Measurements from ENCODE around the gene RAB31. TPM values are rescaled to one million over a fixed set of nuclear protein-coding genes. Genes with fewer than 3 reads are reported as not detected.

Gene RAB31
- polyA plus RNA-seq, 1 donor from 2014 or later: 16.3 TPM

- Histone ChIP-seq H4K20me1 (ENCODE audit: insufficient read depth) (no peaks in the 10 kb centered on the region), H3K9me2 (ENCODE audit: insufficient read depth, low read length) (no peaks in the 10 kb centered on the region), H3K4me3 (ENCODE audit: low read length) (no peak overlapping the region), H3K79me2 (replicated peaks; ENCODE audit: insufficient read depth, low read length) (no peaks in the 10 kb centered on the region), H3K9me3 (ENCODE audit: low read length) (peaks cover 4% of the 10 kb centered on the region), H3F3A (ENCODE audit: insufficient read depth, low read length, poor library complexity, severe bottlenecking) (no peaks in the 10 kb centered on the region), H3K27me3 (ENCODE audit: insufficient read depth, low read depth, low read length) (no peaks in the 10 kb centered on the region), H3K27ac (ENCODE audit: low read length) (no peak overlapping the region), H3K9ac (ENCODE audit: low read length) (no peak overlapping the region), H2AFZ (ENCODE audit: low read depth, low read length) (no peak overlapping the region), H3K36me3 (ENCODE audit: insufficient read depth, low read length) (no peaks in the 10 kb centered on the region), H3K4me2 (ENCODE audit: low read length) (no peak overlapping the region)
- TF ChIP-seq, protein P1, sequence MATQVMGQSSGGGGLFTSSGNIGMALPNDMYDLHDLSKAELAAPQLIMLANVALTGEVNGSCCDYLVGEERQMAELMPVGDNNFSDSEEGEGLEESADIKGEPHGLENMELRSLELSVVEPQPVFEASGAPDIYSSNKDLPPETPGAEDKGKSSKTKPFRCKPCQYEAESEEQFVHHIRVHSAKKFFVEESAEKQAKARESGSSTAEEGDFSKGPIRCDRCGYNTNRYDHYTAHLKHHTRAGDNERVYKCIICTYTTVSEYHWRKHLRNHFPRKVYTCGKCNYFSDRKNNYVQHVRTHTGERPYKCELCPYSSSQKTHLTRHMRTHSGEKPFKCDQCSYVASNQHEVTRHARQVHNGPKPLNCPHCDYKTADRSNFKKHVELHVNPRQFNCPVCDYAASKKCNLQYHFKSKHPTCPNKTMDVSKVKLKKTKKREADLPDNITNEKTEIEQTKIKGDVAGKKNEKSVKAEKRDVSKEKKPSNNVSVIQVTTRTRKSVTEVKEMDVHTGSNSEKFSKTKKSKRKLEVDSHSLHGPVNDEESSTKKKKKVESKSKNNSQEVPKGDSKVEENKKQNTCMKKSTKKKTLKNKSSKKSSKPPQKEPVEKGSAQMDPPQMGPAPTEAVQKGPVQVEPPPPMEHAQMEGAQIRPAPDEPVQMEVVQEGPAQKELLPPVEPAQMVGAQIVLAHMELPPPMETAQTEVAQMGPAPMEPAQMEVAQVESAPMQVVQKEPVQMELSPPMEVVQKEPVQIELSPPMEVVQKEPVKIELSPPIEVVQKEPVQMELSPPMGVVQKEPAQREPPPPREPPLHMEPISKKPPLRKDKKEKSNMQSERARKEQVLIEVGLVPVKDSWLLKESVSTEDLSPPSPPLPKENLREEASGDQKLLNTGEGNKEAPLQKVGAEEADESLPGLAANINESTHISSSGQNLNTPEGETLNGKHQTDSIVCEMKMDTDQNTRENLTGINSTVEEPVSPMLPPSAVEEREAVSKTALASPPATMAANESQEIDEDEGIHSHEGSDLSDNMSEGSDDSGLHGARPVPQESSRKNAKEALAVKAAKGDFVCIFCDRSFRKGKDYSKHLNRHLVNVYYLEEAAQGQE (IDR thresholded peaks at IDR 0.05; ENCODE audit: borderline replicate concordance): no peak
- TF ChIP-seq MXI1 (conservative IDR thresholded peaks at IDR 0.05; ENCODE audit: poor library complexity, severe bottlenecking) (no peak), SMC3 (conservative IDR thresholded peaks at IDR 0.05; ENCODE audit: poor library complexity) (no peak), RAD21 (conservative IDR thresholded peaks at IDR 0.05) (no peak), POLR2AphosphoS5 (IDR thresholded peaks at IDR 0.05) (no peak), EZH2 (IDR thresholded peaks at IDR 0.05; ENCODE audit: borderline replicate concordance, insufficient read depth, low read length, poor library complexity, severe bottlenecking) (no peak), TAF1 (IDR thresholded peaks at IDR 0.05; ENCODE audit: low read depth) (no peak), CTCF (IDR thresholded peaks at IDR 0.05; ENCODE audit: poor library complexity, severe bottlenecking) (no peak), EP300 (conservative IDR thresholded peaks at IDR 0.05; ENCODE audit: poor library complexity, severe bottlenecking) (no peak)
Measured at GRCh38 chr18:9808295-9809241, 100.5 kb downstream of the RAB31 start.

DNA sequence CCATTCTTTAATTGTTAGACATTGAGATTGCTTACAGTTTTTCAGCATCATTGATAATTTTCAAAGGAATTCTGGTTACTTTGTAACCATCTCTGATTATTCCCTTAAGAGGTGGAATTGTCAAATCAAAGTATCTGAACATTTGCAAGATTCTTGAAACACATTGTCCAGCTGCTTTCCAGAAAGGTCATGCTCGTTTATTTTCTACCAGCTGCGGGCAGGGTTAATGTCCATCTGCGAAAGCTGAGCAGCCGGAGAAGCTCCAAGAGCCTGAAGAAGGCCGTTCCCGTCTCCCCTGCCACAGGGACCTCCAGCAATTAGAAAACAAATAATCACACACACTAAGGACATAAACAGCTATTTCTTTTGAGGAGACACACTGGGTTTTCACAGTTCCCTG, 101.6 kb downstream of the RAB31 start:
- no peaks in the 10 kb centered on the region for H3K27me3 ChIP-seq (ENCODE audit: insufficient read depth, low read depth, low read length)
- H3K9me3 ChIP-seq (ENCODE audit: low read length): peaks cover 4% of the 10 kb centered on the region
- no peak overlapping the region for H3K27ac ChIP-seq (ENCODE audit: low read length)
- H3K36me3 ChIP-seq (ENCODE audit: insufficient read depth, low read length): no peaks in the 10 kb centered on the region
- H3K9ac ChIP-seq (ENCODE audit: low read length): no peak overlapping the region
- H3K4me2 ChIP-seq (ENCODE audit: low read length): no peak overlapping the region
- no peak overlapping the region for H2AFZ ChIP-seq (ENCODE audit: low read depth, low read length)
- no peaks in the 10 kb centered on the region for H3F3A ChIP-seq (ENCODE audit: insufficient read depth, low read length, poor library complexity, severe bottlenecking)
- no peaks in the 10 kb centered on the region for H3K9me2 ChIP-seq (ENCODE audit: insufficient read depth, low read length)
- no peak overlapping the region for H3K4me3 ChIP-seq (ENCODE audit: low read length)
- H3K79me2 ChIP-seq (replicated peaks; ENCODE audit: insufficient read depth, low read length): no peaks in the 10 kb centered on the region
- H4K20me1 ChIP-seq (ENCODE audit: insufficient read depth): no peaks in the 10 kb centered on the region
- TF ChIP-seq MXI1 (conservative IDR thresholded peaks at IDR 0.05; ENCODE audit: poor library complexity, severe bottlenecking): no peak
- no peak for TF ChIP-seq POLR2AphosphoS5 (IDR thresholded peaks at IDR 0.05)
- no peak for TF ChIP-seq RAD21 (conservative IDR thresholded peaks at IDR 0.05)
- no peak for TF ChIP-seq EZH2 (IDR thresholded peaks at IDR 0.05; ENCODE audit: borderline replicate concordance, insufficient read depth, low read length, poor library complexity, severe bottlenecking)
- TF ChIP-seq, protein P1 (IDR thresholded peaks at IDR 0.05; ENCODE audit: borderline replicate concordance): no peak

Measured in neural cell (in vitro differentiated cells).